Activated CD4-positive, alpha-beta memory T cell treated with anti-CD3 and anti-CD28 coated beads for 36 hours (primary cell): ENCODE data around the gene CMAS. TPM values are rescaled to one million over a fixed set of nuclear protein-coding genes. Genes with fewer than 3 reads are reported as not detected.
"Not testable (repeated sequence)": the region's sequence is repeated elsewhere in the genome, so short reads cannot be mapped to it uniquely, and the experiment has no call there.

Experiments used
- CTCF ChIA-PET: fragments of 350-600 bp; sonication (Branson Sonifier 250); formaldehyde crosslinking; loops from one replicate; lab custom pipeline; 2021; ENCODE audit warnings: antibody characterized with exemption, inconsistent platforms; lab: Charles Lee
- POLR2A ChIA-PET: fragments of 350-600 bp; sonication (Branson Sonifier 250); formaldehyde crosslinking; loops from one replicate; lab custom pipeline; 2021; ENCODE audit warnings: antibody characterized with exemption; lab: Charles Lee
- DNase-seq: peaks from one replicate; pipeline ENCODE4 v3.0.0-alpha.2; 2020
- H3K27ac Mint-ChIP-seq: one replicate; pipeline ENCODE4 v1.8.0; 2021; ENCODE audit warnings: mixed read lengths
- H3K27me3 Mint-ChIP-seq: one replicate; pipeline ENCODE4 v1.8.0; 2021; ENCODE audit warnings: mixed read lengths
- H3K36me3 Mint-ChIP-seq: one replicate; pipeline ENCODE4 v1.8.0; 2021; ENCODE audit warnings: mixed read lengths
- H3K4me1 Mint-ChIP-seq: one replicate; pipeline ENCODE4 v1.8.0; 2021; ENCODE audit warnings: low read depth, mixed read lengths
- H3K4me3 Mint-ChIP-seq: one replicate; pipeline ENCODE4 v1.8.0; 2021; ENCODE audit warnings: mild to moderate bottlenecking, mixed read lengths
- H3K9me3 Mint-ChIP-seq: one replicate; pipeline ENCODE4 v1.8.0; 2021; ENCODE audit warnings: mixed read lengths
- intact Hi-C: fragments of 100-400 bp; cut with micrococcal nuclease; formaldehyde crosslinking; loops from one replicate; pipeline ENCODE4 v1.15.1; 2023
- total RNA-seq, 2 experiments: library from RNA; stranded (reverse); gene quantifications; one replicate each; pipeline ENCODE4 v1.2.3, GENCODE V29; 2021

CMAS gene
- total RNA-seq, 2 experiments from 2014 or later = 51.1 to 51.2 TPM

DNA sequence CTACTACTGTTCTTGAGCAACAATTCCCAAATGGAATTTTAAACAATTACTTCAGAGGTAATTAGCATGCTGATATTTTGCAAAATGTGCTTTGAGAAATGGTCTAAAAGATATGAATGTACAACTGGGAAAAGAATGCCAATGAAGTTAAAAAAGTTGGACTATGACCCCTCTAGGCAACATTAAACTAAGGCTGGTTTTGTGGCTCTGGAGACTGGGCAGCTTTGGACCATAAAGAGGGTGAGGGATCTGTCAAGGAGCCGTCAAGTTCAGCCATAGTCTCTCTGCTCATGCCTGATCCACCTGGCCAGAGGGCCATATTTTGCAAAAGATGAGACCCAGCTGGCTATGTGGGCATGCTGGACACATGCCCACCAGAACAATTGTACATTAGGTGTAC, 38.8 kb downstream of the CMAS start:
- CTCF ChIA-PET = interaction anchor here (1.6 kb wide), 1 partner anchor 359 kb away, joined by 4 read pairs; no protein-coding TSS in a partner anchor
- DNase-seq = no peak
- POLR2A ChIA-PET = no interaction called here
- no peaks in the 10 kb centered on the region for H3K9me3 Mint-ChIP-seq
- no peaks in the 10 kb centered on the region for H3K27me3 Mint-ChIP-seq
- H3K4me1 Mint-ChIP-seq = no peaks in the 10 kb centered on the region
- H3K27ac Mint-ChIP-seq = no peak overlapping the region
- no peaks in the 10 kb centered on the region for H3K36me3 Mint-ChIP-seq
- H3K4me3 Mint-ChIP-seq = no peak overlapping the region
- intact Hi-C loops = no loop called here

DNA sequence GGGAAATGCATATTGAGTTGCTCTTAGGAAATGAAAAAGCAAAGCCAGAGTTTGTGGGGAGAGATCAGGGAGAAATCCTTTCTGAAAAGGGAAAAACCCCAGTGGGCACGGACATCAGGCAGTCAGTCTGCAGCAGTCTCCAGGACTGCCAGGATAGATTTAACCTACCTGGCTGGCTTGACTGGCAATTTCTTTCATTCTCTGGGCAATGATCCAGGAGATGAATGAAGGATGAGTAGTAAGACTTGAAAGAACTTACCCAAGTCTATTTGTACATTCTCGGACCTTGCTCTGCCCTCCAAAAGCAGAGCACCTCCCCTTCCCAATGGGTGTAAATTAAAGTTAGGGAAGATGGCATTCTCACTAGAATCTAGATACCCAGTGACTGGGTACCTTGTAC, 42.9 kb downstream of the CMAS start:
- Mint-ChIP-seq H3K36me3 (no peaks in the 10 kb centered on the region), H3K4me3 (no peak overlapping the region), H3K27me3 (no peaks in the 10 kb centered on the region), H3K4me1 (no peaks in the 10 kb centered on the region), H3K27ac (no peak overlapping the region), H3K9me3 (no peaks in the 10 kb centered on the region)
- DNase-seq = no peak
- ChIA-PET CTCF (interaction anchor here (1.2 to 1.7 kb wide), 3 partner anchors 12 to 370 kb away, joined by 4 to 6 read pairs (median 4); no protein-coding TSS in a partner anchor), POLR2A (no interaction called here)
- intact Hi-C loops = no loop called here

DNA sequence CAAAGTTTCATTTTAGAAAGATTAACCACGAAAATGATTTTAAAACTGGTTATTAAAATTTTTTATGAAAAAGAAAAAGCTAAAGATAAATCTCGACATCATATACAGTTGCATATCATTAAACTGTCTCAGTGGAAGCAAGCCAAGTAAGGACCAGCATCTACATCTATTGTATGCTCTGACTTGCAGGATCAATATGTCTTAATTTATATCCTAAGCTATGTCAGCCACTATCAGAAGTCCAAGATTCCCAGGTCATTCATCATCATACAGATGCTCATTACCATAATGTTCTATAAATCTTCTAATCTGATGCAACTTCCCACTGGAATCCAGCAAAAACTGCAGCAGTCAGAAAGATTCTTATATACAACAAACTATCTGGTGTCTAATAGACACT, 43.5 kb downstream of the CMAS start:
- intact Hi-C loops = no loop called here
- Mint-ChIP-seq H3K4me3 (no peak overlapping the region), H3K36me3 (no peaks in the 10 kb centered on the region), H3K27me3 (no peaks in the 10 kb centered on the region), H3K9me3 (no peaks in the 10 kb centered on the region), H3K27ac (no peak overlapping the region), H3K4me1 (no peaks in the 10 kb centered on the region)
- POLR2A ChIA-PET = no interaction called here
- DNase-seq = no peak
- CTCF ChIA-PET = interaction anchor here (0.6 kb wide), 1 partner anchor 11 kb away, joined by 3 read pairs; no protein-coding TSS in a partner anchor

DNA sequence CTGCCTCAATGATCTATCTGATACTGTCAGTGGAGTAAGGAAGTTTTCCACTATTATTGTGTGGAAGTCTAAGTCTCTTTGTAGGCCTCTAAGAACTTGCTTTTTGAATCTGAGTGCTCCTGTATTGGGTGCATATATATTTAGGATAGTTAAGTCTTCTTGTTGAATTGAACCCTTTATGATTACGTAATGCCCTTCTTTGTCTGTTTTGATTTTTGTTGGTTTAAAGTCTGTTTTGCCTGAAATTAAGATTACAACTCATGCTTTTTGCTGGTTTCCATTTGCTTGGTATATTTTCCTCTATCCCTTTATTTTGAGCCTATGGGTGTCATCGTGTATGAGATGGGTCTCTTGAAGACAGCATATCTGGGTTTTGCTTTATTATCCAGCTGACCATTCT, 53.0 kb downstream of the CMAS start:
- H3K27me3 Mint-ChIP-seq, POLR2A ChIA-PET, H3K36me3 Mint-ChIP-seq, DNase-seq, intact Hi-C loops, H3K27ac Mint-ChIP-seq, H3K9me3 Mint-ChIP-seq, H3K4me3 Mint-ChIP-seq: not testable (repeated sequence)
- CTCF ChIA-PET = interaction anchor here (0.6 to 0.9 kb wide), 3 partner anchors 236 to 401 kb away, joined by 3 read pairs; no protein-coding TSS in a partner anchor
- H3K4me1 Mint-ChIP-seq = peaks cover 17% of the 10 kb centered on the region

DNA sequence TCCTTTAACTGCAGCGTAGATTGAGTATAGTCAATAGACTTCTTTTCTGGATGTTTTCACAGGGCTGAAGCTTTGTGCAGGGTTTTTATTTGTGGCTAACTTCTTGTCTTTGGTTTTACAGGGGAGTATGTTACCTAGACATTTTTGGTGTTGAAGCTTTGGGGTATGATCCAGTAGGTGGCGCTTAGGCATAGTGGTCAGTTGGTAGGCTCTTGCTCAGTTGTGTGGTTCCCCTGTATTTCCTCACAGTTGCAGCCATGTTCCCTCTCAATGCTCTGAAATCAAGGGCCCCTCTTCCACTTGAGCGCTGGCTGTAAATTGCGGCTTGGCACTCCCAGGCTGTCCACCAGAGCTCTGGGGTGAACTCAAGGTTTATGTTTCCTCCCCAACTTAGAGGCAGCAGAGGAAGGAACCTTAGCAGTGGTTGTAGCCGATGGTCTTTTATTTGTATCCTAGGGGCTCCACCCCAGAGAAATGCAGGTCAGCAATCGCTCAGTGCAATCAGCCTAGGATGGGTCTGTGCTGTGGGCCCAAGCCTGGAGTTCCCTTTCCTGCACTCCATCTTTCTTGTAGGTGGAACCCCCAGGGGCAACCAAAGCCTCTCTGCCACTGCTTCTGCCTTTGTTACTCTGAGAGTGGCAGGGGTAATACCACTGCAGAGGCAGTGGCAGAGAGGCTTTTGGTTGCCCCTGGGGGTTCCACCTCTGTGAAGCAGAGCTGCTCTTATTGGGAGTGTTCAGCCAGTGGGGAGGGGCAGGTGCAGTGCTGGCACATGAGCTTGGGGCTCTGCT, 55.1 kb downstream of the CMAS start:
- no peaks in the 10 kb centered on the region for H3K27me3 Mint-ChIP-seq
- peak; percentile 67 for DNase-seq
- no peak overlapping the region for H3K4me3 Mint-ChIP-seq
- ChIA-PET CTCF (interaction anchor here (0.7 to 3.7 kb wide), 23 partner anchors 9 to 359 kb away, joined by 3 to 30 read pairs (median 4); no protein-coding TSS in a partner anchor), POLR2A (interaction anchor here (1.2 kb wide), 1 partner anchor 234 kb away, joined by 4 read pairs; no protein-coding TSS in a partner anchor)
- H3K36me3 Mint-ChIP-seq = no peaks in the 10 kb centered on the region
- no peaks in the 10 kb centered on the region for H3K9me3 Mint-ChIP-seq
- intact Hi-C loops = loop anchor here (1.0 to 5.0 kb wide), 6 partner anchors 60 to 342 kb away; no protein-coding TSS in a partner anchor
- peaks cover 19% of the 10 kb centered on the region for H3K4me1 Mint-ChIP-seq
- peak overlapping the region; percentile 23 for H3K27ac Mint-ChIP-seq

DNA sequence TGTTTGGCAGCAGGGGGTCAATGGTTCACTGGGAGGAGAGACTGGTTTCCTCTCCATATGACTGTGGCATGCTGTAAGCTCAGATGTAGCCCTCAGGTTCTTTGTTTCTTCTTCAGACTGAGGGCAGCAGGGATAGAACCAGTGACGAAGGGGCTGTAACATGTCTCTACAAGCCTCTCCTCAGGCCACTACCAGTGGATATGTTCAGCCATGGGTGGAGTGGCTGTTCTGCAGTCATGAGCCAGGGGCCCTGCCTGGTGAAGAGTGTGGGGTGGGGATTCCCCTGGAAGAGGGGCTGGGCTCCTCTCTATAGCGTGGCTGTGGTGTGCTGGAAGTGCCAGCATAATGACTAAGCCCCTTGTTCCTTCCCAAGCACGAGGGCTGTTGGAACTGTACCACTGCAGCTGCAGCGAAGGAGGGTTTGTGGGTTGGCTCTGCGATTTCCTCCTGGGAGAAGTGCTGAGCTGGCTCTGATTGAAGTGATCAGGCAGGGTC, 55.8 kb downstream of the CMAS start:
- CTCF ChIA-PET = interaction anchor here (0.7 to 3.7 kb wide), 15 partner anchors 16 to 359 kb away, joined by 3 to 30 read pairs (median 4); no protein-coding TSS in a partner anchor
- Mint-ChIP-seq H3K9me3 (no peaks in the 10 kb centered on the region), H3K4me3 (no peak overlapping the region), H3K36me3 (no peaks in the 10 kb centered on the region), H3K27ac (no peak overlapping the region), H3K27me3 (no peaks in the 10 kb centered on the region), H3K4me1 (peaks cover 19% of the 10 kb centered on the region)
- intact Hi-C loops = loop anchor here (1.0 to 5.0 kb wide), 6 partner anchors 59 to 342 kb away; no protein-coding TSS in a partner anchor
- peak; percentile 57 for DNase-seq
- POLR2A ChIA-PET = interaction anchor here (1.2 kb wide), 1 partner anchor 233 kb away, joined by 4 read pairs; no protein-coding TSS in a partner anchor

DNA sequence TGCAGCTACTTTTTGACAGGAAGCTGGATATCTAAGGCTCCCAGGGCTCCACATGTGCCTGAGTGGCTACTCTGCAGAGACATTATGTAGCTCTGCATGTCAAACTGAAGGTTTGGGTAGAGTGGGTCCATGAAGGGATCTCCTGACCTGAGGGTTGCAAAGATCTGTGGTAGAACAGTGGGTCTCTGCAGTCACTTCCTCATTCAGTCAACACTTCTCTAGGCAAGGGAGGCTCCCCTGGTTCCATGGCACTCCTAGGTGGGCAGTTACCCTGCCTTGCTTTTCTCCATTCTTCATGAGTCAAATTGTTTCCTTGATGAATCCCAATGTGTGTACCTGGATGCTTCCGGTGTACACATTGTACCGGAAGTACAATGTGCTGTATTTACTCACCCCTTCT, 57.4 kb downstream of the CMAS start:
- ChIA-PET POLR2A (no interaction called here), CTCF (interaction anchor here (0.6 to 3.7 kb wide), 3 partner anchors 228 to 340 kb away, joined by 3 to 30 read pairs (median 4); no protein-coding TSS in a partner anchor)
- no peaks in the 10 kb centered on the region for H3K36me3 Mint-ChIP-seq
- H3K9me3 Mint-ChIP-seq = peaks cover under 1% of the 10 kb centered on the region
- no peaks in the 10 kb centered on the region for H3K27me3 Mint-ChIP-seq
- peaks cover 21% of the 10 kb centered on the region for H3K4me1 Mint-ChIP-seq
- intact Hi-C loops = loop anchor here (5.0 kb wide), 2 partner anchors 184 to 294 kb away; no protein-coding TSS in a partner anchor
- no peak overlapping the region for H3K27ac Mint-ChIP-seq
- no peak for DNase-seq
- no peak overlapping the region for H3K4me3 Mint-ChIP-seq

DNA sequence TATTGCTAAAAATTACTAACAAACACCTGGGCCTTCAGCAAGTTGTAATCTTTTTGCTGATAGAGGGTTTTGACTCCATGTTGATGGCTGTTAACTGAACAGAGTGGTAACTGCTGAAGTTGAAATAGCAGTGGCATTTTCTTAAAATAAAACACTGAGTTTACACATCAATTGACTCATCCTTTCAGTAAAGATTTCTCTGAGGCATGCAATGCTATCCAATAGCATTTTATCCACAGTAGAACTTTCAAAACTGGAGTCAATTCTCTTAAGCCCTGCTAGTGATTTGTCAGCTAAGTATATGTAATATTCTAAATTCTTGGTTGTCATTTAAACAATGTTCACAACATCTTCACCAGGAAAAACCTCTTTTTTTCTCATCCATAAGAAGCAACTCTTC, 59.5 kb downstream of the CMAS start:
- Mint-ChIP-seq H3K4me3 (no peak overlapping the region), H3K36me3 (no peaks in the 10 kb centered on the region), H3K9me3 (peaks cover 5% of the 10 kb centered on the region), H3K27ac (no peak overlapping the region), H3K27me3 (no peaks in the 10 kb centered on the region), H3K4me1 (peaks cover 42% of the 10 kb centered on the region)
- ChIA-PET POLR2A (no interaction called here), CTCF (no interaction called here)
- no peak for DNase-seq
- intact Hi-C loops = loop anchor here (2.0 kb wide), 1 partner anchor 21 kb away; no protein-coding TSS in a partner anchor

DNA sequence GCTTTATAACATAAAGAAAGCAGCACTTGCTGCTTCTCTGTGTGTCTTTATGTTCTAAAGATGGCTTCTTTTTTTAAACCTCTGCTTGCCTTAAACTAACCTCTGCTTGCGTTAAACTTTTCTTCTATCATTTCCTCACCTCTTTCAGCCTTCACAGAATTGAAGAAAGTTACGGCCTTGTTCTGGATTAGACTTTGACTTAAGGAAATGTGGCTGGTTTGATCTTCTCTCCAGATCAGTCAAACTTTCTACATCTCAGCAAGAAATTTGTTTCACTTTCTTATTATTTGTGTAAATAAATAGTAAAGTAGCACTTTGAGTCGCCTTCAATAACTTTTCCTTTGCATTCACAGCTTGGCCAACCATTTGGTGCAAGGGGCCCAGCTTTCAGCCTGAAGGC, 64.2 kb downstream of the CMAS start:
- peaks cover 5% of the 10 kb centered on the region for H3K9me3 Mint-ChIP-seq
- CTCF ChIA-PET = no interaction called here
- peaks cover 27% of the 10 kb centered on the region for H3K4me1 Mint-ChIP-seq
- H3K27ac Mint-ChIP-seq = peak overlapping the region; percentile 16
- no peak for DNase-seq
- POLR2A ChIA-PET = no interaction called here
- intact Hi-C loops = no loop called here
- no peak overlapping the region for H3K4me3 Mint-ChIP-seq
- no peaks in the 10 kb centered on the region for H3K36me3 Mint-ChIP-seq
- no peaks in the 10 kb centered on the region for H3K27me3 Mint-ChIP-seq

Other genes with a start within 250 kb of the CMAS start
- gene ABCC9, start 104.8 kb upstream of the CMAS start, total RNA-seq = not detected